Central memory CD8-positive, alpha-beta T cell (primary cell): Measurements from ENCODE around the gene PAQR7.

Source experiments
- ATAC-seq: fragments of 150-1000 bp; cut with Tn5 transposase; replicated peaks from 2 replicates; pipeline ENCODE4 v1.10.0; 2022; ENCODE audit warnings: mild to moderate bottlenecking, moderate FRiP score, moderate number of reproducible peaks; ENCODE audit not compliant: poor library complexity, severe bottlenecking; ENCODE audit errors: extremely low read depth
- DNase-seq, 2 donors: peaks; one replicate each; pipeline ENCODE4 v3.0.0; 2021; ENCODE audit warnings: low spot score in 2 of 2
- H3K27ac Mint-ChIP-seq: one replicate; pipeline ENCODE4 v1.8.0; 2022; ENCODE audit warnings: low read depth, mild to moderate bottlenecking, moderate library complexity, mixed read lengths
- H3K27me3 Mint-ChIP-seq: one replicate; pipeline ENCODE4 v1.8.0; 2022; ENCODE audit warnings: mixed read lengths
- H3K36me3 Mint-ChIP-seq: one replicate; pipeline ENCODE4 v1.8.0; 2022; ENCODE audit warnings: mild to moderate bottlenecking, moderate library complexity, mixed read lengths; ENCODE audit not compliant: insufficient read depth
- H3K4me1 Mint-ChIP-seq: one replicate; pipeline ENCODE4 v1.8.0; 2022; ENCODE audit warnings: mixed read lengths
- H3K4me3 Mint-ChIP-seq: one replicate; pipeline ENCODE4 v1.8.0; 2022; ENCODE audit warnings: mild to moderate bottlenecking, moderate library complexity, mixed read lengths
- H3K9me3 Mint-ChIP-seq: one replicate; pipeline ENCODE4 v1.8.0; 2022; ENCODE audit warnings: mixed read lengths

The PAQR7 gene

GRCh38 chr1:25825605-25826004, 49.9 kb downstream of the PAQR7 start:
- no peak for DNase-seq
- Mint-ChIP-seq H3K36me3 (peaks cover 40% of the 10 kb centered on the region), H3K9me3 (no peaks in the 10 kb centered on the region), H3K27me3 (no peaks in the 10 kb centered on the region), H3K4me3 (no peak overlapping the region), H3K4me1 (peaks cover 14% of the 10 kb centered on the region), H3K27ac (no peak overlapping the region)
- ATAC-seq: no peak

- peak overlapping the region; percentile 87 for H3K4me3 Mint-ChIP-seq
- no peaks in the 10 kb centered on the region for H3K27me3 Mint-ChIP-seq
- H3K36me3 Mint-ChIP-seq: peaks cover 30% of the 10 kb centered on the region
- no peaks in the 10 kb centered on the region for H3K9me3 Mint-ChIP-seq
- DNase-seq (no peak), ATAC-seq (no peak)
- H3K4me1 Mint-ChIP-seq: peaks cover 33% of the 10 kb centered on the region
- H3K27ac Mint-ChIP-seq: no peak overlapping the region
Measured at GRCh38 chr1:25821630-25822091, 53.8 kb downstream of the PAQR7 start.

GRCh38 chr1:25821112-25821476, 54.4 kb downstream of the PAQR7 start:
- Mint-ChIP-seq H3K4me3 (peak overlapping the region; percentile 87), H3K9me3 (no peaks in the 10 kb centered on the region), H3K4me1 (peaks cover 33% of the 10 kb centered on the region), H3K36me3 (peaks cover 27% of the 10 kb centered on the region), H3K27me3 (no peaks in the 10 kb centered on the region), H3K27ac (peak overlapping the region; percentile 96)
- DNase-seq: no peak
- no peak for ATAC-seq

- peak; percentile 58 to 64 for DNase-seq
- Mint-ChIP-seq H3K4me3 (peak overlapping the region; percentile 87), H3K9me3 (no peaks in the 10 kb centered on the region), H3K27me3 (no peaks in the 10 kb centered on the region), H3K36me3 (peaks cover 25% of the 10 kb centered on the region), H3K27ac (peak overlapping the region; percentile 96), H3K4me1 (peaks cover 33% of the 10 kb centered on the region)
- peak; percentile 82 for ATAC-seq
Measured at GRCh38 chr1:25820247-25821111, 55.0 kb downstream of the PAQR7 start.

- ATAC-seq (peak; percentile 82), DNase-seq (peak; percentile 85 to 87)
- peak within 1 kb of the TSS; percentile 96 for H3K27ac Mint-ChIP-seq
- no peaks in the 10 kb centered on the region for H3K9me3 Mint-ChIP-seq
- peak within 1 kb of the TSS; percentile 87 for H3K4me3 Mint-ChIP-seq
- peaks cover 25% of the 10 kb centered on the region for H3K36me3 Mint-ChIP-seq
- H3K4me1 Mint-ChIP-seq: peaks cover 33% of the 10 kb centered on the region
- H3K27me3 Mint-ChIP-seq: no peaks in the 10 kb centered on the region
Measured at GRCh38 chr1:25819491-25820246, 55.8 kb downstream of the PAQR7 start, which contains the start of gene MTFR1L. MTFR1L (plus strand) TSS chr1:25819954; CDS start chr1:25823105, 3,151 bp downstream.

- Mint-ChIP-seq H3K4me1 (peaks cover 33% of the 10 kb centered on the region), H3K27me3 (no peaks in the 10 kb centered on the region), H3K4me3 (peak overlapping the region; percentile 87), H3K36me3 (peaks cover 22% of the 10 kb centered on the region), H3K27ac (peak overlapping the region; percentile 96), H3K9me3 (no peaks in the 10 kb centered on the region)
- DNase-seq: no peak
- ATAC-seq: no peak
Measured at GRCh38 chr1:25818569-25818968, 56.9 kb downstream of the PAQR7 start.

- ATAC-seq (no peak), DNase-seq (no peak)
- peaks cover 33% of the 10 kb centered on the region for H3K4me1 Mint-ChIP-seq
- H3K36me3 Mint-ChIP-seq: peaks cover 24% of the 10 kb centered on the region
- no peaks in the 10 kb centered on the region for H3K9me3 Mint-ChIP-seq
- H3K27me3 Mint-ChIP-seq: no peaks in the 10 kb centered on the region
- H3K4me3 Mint-ChIP-seq: peak overlapping the region; percentile 87
- no peak overlapping the region for H3K27ac Mint-ChIP-seq
Measured at GRCh38 chr1:25817840-25818501, 57.5 kb downstream of the PAQR7 start.

GRCh38 chr1:25816112-25816718, 59.3 kb downstream of the PAQR7 start:
- H3K9me3 Mint-ChIP-seq: no peaks in the 10 kb centered on the region
- no peak overlapping the region for H3K27ac Mint-ChIP-seq

GRCh38 chr1:25815208-25816111, 60.0 kb downstream of the PAQR7 start:
- Mint-ChIP-seq H3K4me1 (peaks cover 17% of the 10 kb centered on the region), H3K27ac (peak overlapping the region; percentile 77)
- DNase-seq: no peak

More at GRCh38 chr1:25816112-25816718, 59.3 kb downstream of the PAQR7 start:
- H3K27me3 Mint-ChIP-seq: no peaks in the 10 kb centered on the region
- DNase-seq: no peak
- no peak overlapping the region for H3K4me3 Mint-ChIP-seq
- peaks cover 25% of the 10 kb centered on the region for H3K4me1 Mint-ChIP-seq
- no peak for ATAC-seq
- H3K36me3 Mint-ChIP-seq: peaks cover 25% of the 10 kb centered on the region

GRCh38 chr1:25814549-25815087, 60.9 kb downstream of the PAQR7 start:
- Mint-ChIP-seq H3K27me3 (no peaks in the 10 kb centered on the region), H3K36me3 (peaks cover 17% of the 10 kb centered on the region), H3K4me3 (no peak overlapping the region), H3K4me1 (peaks cover 16% of the 10 kb centered on the region), H3K9me3 (no peaks in the 10 kb centered on the region), H3K27ac (peak overlapping the region; percentile 77)
- ATAC-seq (no peak), DNase-seq (no peak)

More at GRCh38 chr1:25815208-25816111, 60.0 kb downstream of the PAQR7 start:
- no peak for ATAC-seq
- Mint-ChIP-seq H3K9me3 (no peaks in the 10 kb centered on the region), H3K27me3 (no peaks in the 10 kb centered on the region), H3K4me3 (no peak overlapping the region), H3K36me3 (peaks cover 21% of the 10 kb centered on the region)

GRCh38 chr1:25813734-25814471, 61.6 kb downstream of the PAQR7 start:
- no peak for ATAC-seq
- DNase-seq: no peak
- Mint-ChIP-seq H3K4me3 (no peak overlapping the region), H3K36me3 (peaks cover 11% of the 10 kb centered on the region), H3K27me3 (no peaks in the 10 kb centered on the region), H3K27ac (no peak overlapping the region), H3K4me1 (peaks cover 9% of the 10 kb centered on the region), H3K9me3 (no peaks in the 10 kb centered on the region)
